ENCODE results near the gene GRIA1.

The GRIA1 gene

DNA sequence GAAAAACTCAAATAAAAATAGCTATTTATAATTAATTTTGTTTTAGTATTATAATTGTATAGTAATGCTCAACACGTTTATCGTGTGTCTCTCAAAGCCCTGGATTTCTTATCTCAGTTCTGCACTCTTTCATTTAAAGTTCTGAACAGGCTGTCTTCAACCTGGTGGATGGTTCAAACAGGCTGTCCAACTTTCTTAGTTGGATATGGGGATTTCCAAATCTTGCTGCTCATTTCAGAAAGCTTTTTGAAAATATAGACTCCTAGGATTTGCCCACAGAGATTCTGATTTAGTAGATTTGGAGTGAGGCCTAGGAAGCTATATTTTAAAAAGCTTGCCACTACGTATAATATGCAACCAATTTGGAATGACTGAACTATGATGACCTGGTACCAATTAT lies 120.3 kb downstream of the GRIA1 start:
- no peak for DNase-seq (ENCODE audit: low read depth in 2 of 2)

DNA sequence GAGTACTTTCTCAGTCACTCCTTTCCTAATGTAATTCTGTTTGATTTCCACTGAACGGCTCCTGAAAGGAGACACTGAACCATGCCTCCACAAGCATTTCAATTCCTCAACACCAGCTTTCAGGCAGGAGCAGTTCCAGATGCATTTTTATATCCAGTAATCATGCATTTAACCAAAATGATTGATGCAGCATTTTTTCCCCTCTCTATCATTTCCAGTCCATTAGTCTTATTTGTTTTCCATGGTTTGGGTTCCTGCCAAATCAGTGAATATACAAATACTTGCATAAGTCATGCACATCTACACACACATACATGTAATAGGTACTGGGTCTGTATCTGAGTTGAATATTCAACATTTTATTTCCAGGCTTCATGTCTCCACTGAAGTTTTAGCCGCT lies 122.7 kb downstream of the GRIA1 start:
- DNase-seq (ENCODE audit: low read depth in 2 of 2), result no peak

DNA sequence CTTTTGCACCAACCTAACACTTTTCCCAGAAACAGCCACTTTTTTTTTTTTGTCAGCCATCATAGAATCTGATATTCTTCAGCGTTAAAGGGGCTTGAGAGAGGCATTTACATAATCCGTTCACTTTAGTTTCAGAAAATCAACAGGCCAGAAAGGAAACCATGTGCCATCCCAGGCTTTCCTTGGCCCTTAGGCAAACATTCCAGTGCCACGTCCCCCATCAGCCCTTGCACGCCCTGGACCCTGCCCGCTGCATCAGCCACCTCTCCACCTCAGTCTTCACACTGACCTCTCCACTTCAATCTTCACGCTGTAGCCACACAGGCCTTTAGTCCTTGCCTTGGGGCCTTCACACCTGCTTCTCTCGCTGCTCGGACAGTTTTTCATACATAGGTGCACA lies 123.2 kb downstream of the GRIA1 start:
- DNase-seq (ENCODE audit: low read depth in 2 of 2), result no peak

DNA sequence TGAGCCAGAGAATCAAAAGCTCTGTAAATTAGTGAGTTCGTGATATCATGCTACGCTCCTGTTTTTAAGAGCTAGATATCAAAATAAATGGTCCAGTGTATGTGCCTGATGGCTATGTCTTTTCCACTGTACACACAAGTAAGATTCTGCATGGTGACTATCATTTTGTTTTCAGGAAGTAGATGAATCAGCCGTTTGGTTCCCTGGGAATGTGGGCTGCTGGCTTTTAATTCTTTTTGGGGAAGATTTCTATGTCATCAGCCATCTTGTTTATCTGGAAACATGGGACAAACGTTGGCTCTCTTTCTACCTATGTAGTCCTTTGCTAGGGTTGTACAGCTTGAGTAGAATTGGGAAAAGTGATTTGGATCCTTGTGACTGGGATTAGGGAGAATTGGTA lies 126.7 kb downstream of the GRIA1 start:
- no peak for DNase-seq (ENCODE audit: low read depth in 2 of 2)

DNA sequence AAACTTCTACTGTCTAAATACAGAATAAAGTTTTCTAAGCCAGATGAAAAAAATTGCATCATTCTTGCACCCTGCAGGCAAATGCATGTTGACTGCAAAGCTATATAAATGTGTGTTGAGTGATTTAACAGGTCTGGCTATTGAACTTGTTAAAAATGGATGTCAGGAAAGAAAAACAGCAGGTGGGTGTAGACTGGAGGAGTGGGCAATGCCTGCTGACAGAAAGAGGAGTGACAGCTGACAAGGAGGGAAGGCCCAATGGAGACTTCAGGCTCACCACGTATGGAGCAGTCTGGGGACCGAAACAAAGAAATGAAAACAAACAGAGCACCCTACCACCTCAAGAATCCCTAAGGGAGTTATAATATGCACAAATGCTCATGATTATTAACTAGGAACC lies 127.8 kb downstream of the GRIA1 start:
- DNase-seq (ENCODE audit: low read depth in 2 of 2), result no peak

GRCh38 chr5:153618867-153619266 lies 128.4 kb downstream of the GRIA1 start:
- no peak for DNase-seq (ENCODE audit: low read depth in 2 of 2)

- no peak for DNase-seq (ENCODE audit: low read depth in 2 of 2)
Observed at GRCh38 chr5:153619771-153620170, 129.3 kb downstream of the GRIA1 start.

DNA sequence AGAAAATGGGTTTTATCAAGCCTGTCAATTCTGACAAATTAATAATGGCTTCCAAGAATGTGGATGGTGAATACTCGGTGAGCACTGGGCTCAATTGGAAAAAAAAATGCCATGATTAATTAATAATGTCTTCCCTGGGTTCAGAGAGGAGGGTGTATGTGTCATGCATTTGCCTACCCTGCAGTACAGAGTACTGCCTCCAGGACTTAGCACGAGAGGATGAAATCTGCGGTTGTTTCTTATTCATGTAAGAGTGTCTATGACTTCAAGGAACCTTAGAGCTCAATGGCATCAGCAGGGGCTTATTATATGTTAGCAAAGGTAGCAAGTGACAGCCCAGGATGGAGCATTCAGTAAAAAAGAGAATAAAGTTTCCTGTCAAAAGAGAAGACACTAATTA lies 132.7 kb downstream of the GRIA1 start:
- no peak for DNase-seq (ENCODE audit: low read depth in 2 of 2)

DNA sequence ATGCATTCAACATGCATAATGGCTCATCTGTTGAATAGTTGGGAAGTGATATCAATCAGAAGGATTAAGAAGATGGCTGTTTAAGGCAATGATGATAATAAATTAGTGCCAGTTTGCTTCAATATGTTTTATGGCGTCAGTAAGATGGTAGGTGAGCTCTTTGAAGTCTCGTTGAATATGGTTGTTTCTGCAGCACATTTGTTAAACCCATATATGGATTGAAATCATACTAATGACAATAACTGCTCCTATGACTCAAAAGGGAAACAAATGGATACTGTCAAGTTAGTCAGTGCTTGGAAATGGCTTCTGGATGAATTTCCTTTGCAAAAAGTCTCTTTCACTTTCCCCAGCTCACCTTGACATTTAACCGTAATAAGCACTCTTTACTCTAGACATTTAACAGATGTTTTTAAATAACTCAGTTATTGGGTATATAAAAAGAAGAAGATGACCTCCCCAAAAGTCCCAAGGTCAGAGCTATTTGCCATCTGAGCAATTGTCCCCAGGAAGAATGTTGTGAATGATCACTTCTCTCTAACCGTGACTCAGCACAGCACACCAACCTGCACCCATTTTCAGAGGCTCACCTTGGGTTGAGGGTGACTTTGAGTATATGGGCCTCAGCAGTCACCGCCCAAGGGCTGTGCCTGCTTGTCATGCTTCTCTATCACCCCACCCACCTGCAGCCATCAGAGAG lies 133.4 kb downstream of the GRIA1 start:
- no peak for DNase-seq (ENCODE audit: low read depth in 2 of 2)

DNA sequence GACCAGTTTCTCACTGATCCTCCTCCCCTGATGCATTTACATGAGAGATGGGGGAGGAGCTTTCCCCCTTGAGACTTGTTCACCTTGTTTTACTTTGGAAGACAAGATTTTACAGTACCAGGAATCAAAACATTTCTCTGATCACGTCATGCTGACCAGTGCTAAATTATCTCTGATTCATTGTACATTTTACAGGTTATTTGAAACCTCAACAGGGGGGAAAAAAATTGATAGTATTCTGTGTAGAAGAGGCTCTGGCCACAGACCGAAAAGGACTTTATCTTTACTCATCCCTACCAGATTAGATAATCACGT lies 133.9 kb downstream of the GRIA1 start:
- DNase-seq (ENCODE audit: low read depth in 2 of 2), result no peak

- DNase-seq (ENCODE audit: low read depth in 2 of 2), result no peak
Observed at GRCh38 chr5:153625826-153626354, 135.4 kb downstream of the GRIA1 start.

DNA sequence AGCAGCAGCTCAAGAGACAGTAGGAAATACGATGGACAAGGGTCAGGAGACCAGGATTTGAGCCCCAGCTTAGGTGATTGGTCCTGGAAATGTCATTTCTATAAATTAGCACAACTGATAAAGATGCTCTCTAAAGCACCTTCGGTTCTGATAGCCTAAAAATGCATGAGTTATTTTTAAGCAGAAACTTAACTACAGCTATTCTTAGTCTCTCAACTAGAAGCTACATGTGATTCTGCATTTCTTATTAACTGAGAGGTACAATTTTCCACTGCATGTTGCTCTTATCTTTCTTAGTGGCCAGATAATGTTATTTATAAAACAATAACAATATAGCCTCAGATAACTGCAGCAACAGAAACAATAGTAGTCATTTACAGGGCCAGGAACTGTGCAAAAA lies 136.4 kb downstream of the GRIA1 start:
- DNase-seq (ENCODE audit: low read depth in 2 of 2), result no peak

- no peak for DNase-seq (ENCODE audit: low read depth in 2 of 2)
Observed at GRCh38 chr5:153629027-153629895, 138.8 kb downstream of the GRIA1 start.

- DNase-seq (ENCODE audit: low read depth in 2 of 2), result no peak
Observed at GRCh38 chr5:153630546-153630945, 140.1 kb downstream of the GRIA1 start.

DNA sequence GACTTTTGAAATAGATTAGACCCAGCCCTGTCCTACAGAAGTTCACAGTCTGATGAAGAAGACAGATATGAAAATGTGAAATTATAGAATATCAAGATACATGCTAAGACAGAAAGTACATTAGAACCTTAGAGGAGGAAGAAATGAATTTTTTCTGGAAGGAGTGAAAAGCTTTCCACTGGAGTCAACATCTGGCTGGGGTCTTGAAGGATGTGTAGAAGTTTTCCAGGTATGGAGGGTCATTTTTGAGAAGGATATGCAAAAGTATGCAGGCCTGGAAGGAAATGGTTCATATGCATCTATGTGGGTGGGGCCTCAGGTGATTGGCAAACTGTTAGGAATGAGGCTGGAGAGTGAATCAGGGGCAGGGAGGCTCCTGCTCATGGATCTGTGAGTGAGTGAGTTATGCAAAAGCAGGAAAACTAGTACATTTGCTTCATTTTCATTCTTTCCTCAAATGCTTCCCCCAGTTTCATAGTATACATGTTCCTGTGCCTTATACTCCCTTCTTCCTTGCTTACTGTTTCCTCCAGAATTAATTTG lies 142.3 kb downstream of the GRIA1 start:
- DNase-seq (ENCODE audit: low read depth in 2 of 2), result no peak

GRCh38 chr5:153636670-153637451 lies 146.4 kb downstream of the GRIA1 start:
- no peak for DNase-seq (ENCODE audit: low read depth in 2 of 2)

DNA sequence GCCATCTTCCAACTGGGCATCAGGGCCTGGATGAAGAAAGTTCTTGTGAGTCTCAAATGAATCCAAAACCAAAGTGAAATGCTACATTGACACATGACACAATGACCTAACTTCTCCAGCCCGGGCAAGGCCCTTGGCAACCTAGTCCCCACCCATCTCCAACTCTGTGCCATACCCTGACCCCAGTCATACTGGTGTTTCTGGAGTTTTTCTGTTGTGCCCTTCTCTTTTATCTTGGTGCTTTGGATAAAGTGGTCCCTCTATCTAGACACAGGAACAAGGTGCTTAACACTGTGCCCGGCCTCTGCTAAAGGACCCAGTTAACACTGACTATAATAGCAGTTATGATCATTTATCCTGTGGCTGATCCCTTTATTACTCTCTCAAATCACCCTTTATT lies 149.8 kb downstream of the GRIA1 start:
- no peak for DNase-seq (ENCODE audit: low read depth in 2 of 2)

DNA sequence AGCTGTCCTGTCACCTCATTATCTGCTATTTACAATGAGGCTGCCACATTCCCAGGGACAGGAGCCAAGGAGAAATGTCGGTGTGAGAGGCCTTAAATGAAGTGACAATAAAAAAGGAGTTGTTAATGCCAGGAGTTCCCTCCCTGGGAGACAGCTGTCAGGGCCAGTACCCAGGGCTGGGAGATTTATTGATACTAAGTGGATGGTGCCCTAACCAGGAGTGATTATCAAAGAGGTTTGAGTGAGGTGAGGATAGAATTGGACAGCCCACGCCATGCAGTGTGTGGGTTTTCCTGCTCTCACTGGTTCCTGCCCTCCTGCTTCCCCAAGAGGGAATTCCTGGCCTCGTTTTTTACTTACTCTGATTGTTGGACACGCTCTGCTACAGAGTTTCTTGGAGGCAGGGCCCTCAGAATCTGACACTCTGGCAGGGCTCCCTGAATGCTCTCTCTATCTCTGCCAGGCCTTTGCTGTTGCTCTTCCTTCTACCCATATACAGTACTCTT lies 150.8 kb downstream of the GRIA1 start:
- DNase-seq (ENCODE audit: low read depth in 2 of 2), result no peak

DNA sequence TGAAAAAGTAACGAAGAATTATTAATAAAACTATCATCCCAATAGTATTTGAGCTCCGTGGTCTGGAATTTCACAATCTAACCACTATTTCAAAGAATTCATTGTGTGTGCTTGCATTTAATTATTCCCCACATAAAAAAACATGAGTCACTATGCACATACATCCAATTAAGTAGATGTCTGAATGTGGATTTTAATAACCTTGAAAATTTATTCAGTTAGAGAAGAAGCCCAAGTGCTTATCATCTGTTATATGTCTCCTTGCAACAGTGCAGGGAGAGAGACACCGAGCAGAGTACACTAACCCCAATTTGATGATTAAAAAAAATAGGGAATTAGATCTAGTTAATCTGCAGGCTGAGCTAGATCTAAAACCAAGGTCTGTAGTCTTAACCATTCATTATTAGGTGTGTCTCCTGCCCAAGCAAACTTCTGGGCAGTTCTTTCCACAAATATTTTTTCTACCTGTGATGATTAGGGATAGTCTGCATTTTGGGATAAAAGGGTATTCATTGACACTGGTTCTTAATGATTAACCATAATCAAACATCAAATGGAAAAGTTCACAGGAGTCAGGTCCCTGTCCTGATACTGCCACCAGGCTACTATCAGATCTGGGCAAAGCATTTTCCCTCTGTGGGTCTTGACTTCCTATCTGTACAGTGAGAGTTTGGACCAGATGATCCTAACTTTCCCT lies 164.2 kb downstream of the GRIA1 start:
- no peak for DNase-seq (ENCODE audit: low read depth in 2 of 2)

DNA sequence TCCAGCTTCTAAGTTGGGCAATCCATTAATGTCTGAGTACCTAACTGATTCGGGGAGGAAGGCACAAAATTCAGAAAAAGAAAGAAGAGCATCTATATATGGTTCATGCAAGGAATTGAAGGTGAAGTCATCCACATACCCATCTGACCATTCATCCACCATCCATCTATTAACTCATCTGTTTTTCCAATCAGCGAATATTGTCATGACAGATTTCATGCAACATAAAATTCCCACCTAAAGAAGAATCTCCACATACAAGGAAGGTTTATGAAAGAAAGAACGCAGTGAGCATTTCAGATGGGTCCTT lies 164.7 kb downstream of the GRIA1 start:
- no peak for DNase-seq (ENCODE audit: low read depth in 2 of 2)

GRCh38 chr5:153658149-153658548 lies 167.7 kb downstream of the GRIA1 start:
- no peak for DNase-seq (ENCODE audit: low read depth in 2 of 2)

- DNase-seq (ENCODE audit: low read depth in 2 of 2), result no peak
Observed at GRCh38 chr5:153658606-153659005, 168.1 kb downstream of the GRIA1 start.
